DMS153 (cell line): ENCODE results near the gene SPATS2.

ENCODE experiments used
- DNase-seq: peaks from one replicate; lab custom pipeline; 2025; lab: John Stamatoyannopoulos, UW

Gene SPATS2

DNA sequence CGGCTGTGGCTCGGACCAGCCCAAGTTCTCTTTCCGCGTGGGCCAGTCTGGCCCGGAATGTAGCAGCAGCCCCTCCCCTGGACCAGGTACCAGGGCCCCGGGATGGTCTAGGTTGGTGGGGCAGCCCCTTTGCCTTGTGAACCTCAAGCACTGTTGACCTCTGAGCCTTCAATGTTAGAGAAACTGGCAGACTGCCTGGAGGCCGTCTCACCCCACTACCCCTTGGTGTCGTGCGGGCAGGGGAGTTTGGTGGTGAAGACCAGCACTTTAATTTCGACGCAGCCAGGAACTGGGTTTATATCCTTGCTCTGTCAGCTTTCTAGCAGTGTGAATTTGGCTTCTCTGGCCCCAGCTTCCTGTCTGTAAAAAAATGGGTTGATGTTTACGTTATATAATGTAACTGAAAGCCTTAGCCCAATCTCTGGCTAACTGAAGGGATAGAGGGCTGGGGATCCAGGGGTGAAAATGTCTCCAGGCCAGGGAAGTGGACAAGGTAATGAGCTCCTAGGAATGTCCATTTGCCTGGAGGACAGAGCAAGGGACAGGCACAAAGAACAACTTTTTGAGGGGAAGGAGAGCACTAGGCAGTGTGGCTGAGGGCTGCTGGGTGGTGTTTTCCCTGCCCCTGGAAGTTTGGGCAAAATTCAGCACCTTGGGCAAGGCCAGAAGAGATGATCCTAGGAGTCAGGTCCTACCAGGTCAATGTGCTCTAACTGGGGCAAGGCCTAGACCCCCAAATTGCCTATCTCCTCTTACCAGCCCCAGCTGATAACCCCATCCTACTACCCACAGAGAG, 189.3 kb downstream of the SPATS2 start:
- no peak for DNase-seq

GRCh38 chr12:49557187-49557916, 190.1 kb downstream of the SPATS2 start:
- no peak for DNase-seq

- no peak for DNase-seq
These were observed 190.6 kb downstream of the SPATS2 start for GRCh38 chr12:49557917-49558215.

DNA sequence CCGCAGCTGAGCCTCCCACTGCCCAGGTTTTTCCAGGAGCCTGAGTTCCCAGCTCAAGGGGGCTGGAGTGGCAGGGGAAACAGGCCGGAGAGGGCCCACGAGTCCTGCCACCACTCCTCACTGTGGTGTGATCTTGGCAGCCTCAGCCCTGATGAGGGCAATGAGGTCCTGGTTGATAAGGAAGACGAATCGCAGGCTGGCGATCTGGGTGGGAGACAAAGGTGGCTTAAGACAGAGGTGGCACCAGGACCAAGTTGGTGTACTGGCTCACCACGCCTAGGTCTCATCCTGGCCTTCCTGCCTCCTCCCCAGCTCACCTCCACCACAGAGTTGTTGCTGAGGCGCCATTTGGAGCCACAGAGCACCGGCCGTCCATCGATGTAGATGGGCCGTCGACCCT, 191.3 kb downstream of the SPATS2 start:
- DNase-seq = no peak

DNA sequence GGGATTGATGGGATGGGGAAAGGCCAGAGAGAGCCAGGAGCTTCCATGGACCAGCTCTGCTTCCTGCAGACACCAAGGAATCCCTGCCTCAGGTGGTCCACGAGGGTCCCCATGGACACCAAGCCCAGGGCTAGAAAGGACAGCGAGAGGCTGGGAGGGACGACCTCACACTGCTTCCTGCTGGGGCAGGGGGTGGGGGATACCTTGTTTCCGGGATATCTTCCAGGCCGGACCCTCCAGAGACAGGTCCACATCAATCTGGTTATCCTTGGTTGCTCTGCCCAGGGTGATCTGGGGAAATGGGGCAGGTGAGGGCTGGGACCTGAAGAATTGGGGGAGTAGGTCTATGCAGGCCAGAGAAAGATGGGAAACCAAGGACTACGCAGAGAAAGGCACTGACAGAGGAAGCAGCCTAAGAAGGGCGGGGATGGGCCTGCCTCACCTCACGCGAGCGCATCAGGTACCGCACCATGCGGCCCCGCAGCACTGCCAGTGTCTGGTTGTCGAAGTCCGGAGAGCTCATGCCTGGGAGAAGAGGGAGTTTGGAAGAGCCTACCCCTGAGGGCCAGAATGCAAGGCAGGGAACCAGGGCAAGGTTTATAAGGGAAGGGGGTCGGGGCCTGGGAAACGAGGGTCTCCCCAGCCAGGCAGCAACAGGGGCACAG, 191.9 kb downstream of the SPATS2 start:
- DNase-seq = no peak

DNA sequence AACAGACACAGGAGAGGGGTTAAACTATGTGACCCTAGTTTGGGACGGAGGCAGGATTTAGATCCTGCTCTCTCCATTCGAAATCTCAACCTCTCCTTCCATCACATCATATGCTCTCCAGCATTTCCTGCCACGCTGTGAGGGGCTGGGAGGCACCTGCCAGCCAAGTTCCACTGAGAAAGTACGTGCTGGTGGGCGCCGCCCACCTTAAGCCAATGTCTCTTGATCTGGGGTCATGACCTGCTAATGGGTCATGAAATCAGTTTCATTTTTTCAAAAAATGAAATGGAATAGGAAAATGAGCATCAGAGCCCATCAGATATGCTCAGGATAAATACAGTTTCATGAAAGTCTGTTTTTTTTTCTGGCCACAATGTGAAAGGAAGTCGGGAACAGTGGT, 193.4 kb downstream of the SPATS2 start:
- DNase-seq = no peak

GRCh38 chr12:49562233-49562632, 195.0 kb downstream of the SPATS2 start:
- no peak for DNase-seq

DNA sequence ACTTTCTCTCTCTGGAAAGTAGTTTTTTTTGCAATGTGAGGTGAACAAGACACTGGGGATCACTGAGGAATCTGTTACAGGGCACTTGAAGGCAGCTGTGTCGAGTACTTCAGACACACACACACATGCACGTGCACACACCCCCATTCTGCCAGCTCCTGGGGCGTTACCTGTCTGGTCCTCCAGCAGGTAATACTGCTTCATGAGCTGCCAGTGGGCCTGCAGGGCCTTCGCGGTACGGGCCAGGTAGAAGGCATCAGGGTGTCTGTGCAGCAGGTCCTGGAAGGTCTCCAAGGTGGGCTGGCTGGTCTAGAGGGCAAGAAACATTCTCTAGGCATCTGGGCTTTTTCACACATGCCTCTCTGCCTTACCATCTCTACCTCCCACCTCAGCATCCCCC, 195.6 kb downstream of the SPATS2 start:
- DNase-seq = no peak

DNA sequence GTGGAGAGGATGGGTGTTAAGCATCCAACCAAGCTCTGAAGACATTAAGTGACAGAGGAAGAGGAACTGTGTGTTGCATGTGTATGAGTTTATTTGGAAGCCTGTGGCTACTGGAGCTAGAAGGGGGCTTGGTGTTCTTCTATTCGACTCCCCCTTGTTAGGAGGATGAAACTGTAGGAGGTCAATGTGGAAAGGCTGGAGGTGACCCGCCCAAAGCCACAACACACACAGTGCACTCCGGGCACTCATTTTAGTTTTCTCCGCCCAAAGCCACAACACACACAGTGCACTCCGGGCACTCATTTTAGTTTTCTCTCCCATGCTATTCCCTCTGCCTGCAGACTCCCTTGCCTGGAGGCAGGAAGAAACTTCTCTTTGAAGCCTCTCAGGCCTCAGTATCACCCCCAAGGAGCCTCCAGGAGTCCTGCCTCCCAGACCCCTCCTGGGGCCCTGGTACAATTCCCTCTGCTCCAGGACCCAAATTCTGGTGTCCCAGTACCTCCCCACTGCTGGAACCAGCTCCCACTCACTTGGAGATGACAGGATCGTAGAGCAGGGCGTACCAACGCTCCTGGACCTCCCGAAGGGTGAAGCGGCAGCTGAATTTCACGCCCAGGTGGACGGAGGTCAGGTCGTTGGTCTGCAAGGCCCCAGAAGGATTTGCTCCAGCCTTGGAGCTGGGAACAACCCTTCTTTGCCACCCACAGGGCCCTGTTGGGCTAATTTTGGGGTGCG, 196.9 kb downstream of the SPATS2 start:
- no peak for DNase-seq

DNA sequence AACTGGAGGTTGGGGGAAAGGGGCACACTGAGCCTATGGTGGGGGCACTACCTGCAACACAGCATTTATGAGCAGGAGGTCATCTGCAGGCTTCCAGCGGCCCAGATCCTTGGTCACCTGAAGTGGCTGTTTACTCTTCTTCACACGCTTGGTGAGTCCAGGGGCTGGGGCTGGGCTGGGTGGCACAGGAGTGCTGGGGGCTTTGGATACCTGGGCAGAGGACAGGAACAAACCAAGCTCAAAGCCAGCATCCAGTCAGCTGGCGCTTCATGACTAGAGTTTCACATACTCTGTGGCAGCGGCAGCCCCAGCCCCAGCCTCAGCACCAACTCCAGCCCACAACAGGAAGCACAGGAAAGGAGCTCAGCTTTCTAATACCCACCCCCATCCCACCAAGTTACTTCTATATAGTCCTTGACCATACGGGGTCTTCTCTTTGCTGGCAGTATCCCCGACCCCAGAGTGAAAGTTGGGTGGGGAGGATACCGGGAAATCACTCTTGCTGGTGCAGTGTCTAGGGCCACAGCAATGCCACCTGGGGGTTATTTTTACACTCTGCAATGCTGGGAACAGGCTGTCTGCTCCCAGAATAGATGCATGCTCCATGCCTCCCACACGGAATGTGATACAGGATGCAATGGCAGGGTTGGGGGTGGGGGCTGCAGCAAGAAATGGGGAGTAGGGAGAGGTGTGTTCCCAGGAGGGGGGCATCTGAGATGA, 197.6 kb downstream of the SPATS2 start:
- no peak for DNase-seq

DNA sequence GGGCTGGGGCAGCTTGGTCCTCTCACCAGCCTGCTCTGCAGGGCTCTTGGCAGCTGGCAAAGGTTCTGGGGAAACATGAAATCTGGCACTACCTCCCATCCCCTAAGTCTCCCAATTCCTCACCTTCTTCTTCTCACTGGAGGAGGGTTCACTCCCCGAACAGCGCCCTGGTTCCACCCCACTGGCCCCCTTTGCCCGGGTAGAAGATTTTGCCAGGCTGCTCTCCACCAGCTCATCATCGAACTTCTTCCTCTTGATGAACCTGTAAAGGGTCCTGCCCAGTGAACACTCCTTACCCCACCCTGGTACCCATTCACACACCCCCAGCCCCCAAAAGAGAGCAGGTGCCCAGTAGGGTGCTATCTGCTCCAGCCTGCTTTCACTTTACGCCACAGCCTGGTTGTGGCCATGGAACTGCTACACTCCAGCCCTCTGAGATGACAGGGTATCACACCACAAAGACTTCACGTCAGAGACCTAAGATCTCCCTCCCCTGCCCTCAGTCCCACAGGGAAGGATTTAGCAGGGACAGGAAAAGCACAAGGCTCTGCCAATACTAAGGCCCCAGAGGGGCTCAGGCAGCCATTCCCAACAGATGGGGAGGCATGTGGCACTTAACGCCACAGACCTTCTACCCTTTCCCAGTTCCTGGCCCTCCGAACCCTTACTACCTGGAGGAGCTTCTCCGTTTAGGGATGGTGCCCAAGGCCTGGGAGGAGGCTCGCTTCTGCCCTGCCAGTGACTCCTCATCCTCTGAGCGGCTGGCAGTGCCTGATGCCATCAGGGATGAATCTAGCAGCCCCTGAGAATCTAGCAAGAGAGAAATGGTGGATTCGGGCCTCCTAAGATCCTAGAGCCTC, 198.4 kb downstream of the SPATS2 start:
- DNase-seq = no peak

- no peak for DNase-seq
These were observed 199.1 kb downstream of the SPATS2 start for GRCh38 chr12:49566361-49566760.

GRCh38 chr12:49567302-49567610, 200.0 kb downstream of the SPATS2 start:
- DNase-seq = no peak

DNA sequence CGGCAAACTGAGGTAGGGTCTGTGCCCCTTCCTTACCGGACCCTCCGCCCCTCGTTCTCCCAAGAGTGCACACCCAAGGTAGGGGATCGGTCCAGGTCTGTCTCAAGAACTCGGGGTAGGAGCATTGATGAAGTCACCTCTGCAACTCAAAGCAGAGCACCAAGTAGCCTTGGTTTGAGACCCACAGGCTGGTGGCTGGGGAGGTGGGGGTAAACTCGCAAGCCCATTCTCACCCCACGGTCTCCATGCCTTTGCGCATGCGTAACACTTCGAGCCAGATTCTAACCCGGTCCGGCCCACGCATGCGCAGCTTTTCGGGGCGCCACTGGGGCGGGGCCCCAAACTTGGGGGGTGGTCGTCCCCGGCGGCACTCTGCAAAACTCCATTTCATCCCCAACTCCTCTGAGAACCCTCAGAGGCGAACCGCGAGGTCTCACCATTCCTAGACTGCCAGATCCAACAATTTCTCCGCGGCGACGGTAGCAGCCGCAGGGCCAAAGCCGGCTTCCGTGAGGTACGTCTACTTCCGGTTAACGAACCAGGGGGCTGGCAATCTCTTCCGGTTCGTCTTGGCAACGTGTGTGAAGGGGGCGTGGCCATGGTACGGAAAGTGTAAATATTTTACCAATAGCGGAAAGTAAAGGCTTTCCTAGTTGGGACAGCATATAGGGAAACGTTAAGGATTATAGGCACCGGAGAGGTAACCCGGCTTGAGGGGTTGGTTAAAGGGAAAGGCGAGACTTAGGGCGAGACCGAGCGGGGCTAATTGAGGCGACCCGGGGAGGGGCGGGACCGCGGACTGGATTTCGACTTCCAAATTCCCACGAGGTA, 200.6 kb downstream of the SPATS2 start, which contains the start of gene MCRS1:
TSS of gene MCRS1 (minus strand) at position 532 of the 831 bp plus-strand sequence. CDS start 1,411 bp downstream, outside the sequence.
- peak; percentile 80 for DNase-seq

GRCh38 chr12:49568442-49569162, 201.3 kb downstream of the SPATS2 start:
- DNase-seq = no peak
